Omental fat pad (tissue), 4 donors: ENCODE measurements around the gene SDK1. TPM values are rescaled to one million over a fixed set of nuclear protein-coding genes. Genes with fewer than 3 reads are reported as not detected.

Experiments used
- ATAC-seq: fragments of 150-250 bp; one replicate; pipeline ENCODE4 v1.9.1; 2016; ENCODE audit warnings: mild to moderate bottlenecking, moderate library complexity; ENCODE audit not compliant: low FRiP score
- DNase-seq: peaks from one replicate; pipeline ENCODE4 v3.0.0-alpha.2; 2019; ENCODE audit warnings: low spot score
- total RNA-seq, 4 donors: library from RNA; depleted of rRNA; stranded (reverse); fragments of >200 nt; gene quantifications; one replicate each; pipeline ENCODE4 v1.1.0, GENCODE V29; 2016
- TF ChIP-seq, protein P1 (sequence below), 3 donors: fragments of 450-650 bp; IDR thresholded peaks; one replicate each; pipeline ENCODE4 v1.5.1; 2016 to 2017; ENCODE audit warnings: antibody characterized with exemption in 3 of 3, mild to moderate bottlenecking in 3 of 3, moderate library complexity in 2 of 3

SDK1 gene
- total RNA-seq, 4 donors from 2014 or later, result 2.5 to 14.7 (median 5.4) TPM

DNA sequence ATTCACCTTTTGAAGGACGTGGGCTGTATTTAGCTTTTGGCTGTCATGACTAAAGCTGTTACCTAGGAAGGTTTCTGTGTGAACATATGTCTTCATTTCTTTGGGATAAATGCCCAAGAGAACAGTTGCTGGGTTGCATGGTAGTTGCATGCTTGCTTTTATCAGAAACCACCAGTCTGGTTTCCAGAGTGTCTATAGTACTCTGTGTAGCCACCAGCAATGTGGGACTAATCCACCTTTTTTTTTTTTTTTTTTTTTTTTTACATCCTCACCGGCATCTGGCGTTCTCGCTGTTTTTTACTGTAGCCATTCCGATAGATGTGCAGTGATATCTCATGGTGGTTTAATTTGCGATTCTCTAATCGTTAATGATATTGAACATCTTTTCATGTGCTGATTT lies 297.8 kb downstream of the SDK1 start:
- ATAC-seq (no peak), DNase-seq (no peak)
- TF ChIP-seq, protein P1, sequence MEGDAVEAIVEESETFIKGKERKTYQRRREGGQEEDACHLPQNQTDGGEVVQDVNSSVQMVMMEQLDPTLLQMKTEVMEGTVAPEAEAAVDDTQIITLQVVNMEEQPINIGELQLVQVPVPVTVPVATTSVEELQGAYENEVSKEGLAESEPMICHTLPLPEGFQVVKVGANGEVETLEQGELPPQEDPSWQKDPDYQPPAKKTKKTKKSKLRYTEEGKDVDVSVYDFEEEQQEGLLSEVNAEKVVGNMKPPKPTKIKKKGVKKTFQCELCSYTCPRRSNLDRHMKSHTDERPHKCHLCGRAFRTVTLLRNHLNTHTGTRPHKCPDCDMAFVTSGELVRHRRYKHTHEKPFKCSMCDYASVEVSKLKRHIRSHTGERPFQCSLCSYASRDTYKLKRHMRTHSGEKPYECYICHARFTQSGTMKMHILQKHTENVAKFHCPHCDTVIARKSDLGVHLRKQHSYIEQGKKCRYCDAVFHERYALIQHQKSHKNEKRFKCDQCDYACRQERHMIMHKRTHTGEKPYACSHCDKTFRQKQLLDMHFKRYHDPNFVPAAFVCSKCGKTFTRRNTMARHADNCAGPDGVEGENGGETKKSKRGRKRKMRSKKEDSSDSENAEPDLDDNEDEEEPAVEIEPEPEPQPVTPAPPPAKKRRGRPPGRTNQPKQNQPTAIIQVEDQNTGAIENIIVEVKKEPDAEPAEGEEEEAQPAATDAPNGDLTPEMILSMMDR (IDR thresholded peaks at IDR 0.05), result no peak

DNA sequence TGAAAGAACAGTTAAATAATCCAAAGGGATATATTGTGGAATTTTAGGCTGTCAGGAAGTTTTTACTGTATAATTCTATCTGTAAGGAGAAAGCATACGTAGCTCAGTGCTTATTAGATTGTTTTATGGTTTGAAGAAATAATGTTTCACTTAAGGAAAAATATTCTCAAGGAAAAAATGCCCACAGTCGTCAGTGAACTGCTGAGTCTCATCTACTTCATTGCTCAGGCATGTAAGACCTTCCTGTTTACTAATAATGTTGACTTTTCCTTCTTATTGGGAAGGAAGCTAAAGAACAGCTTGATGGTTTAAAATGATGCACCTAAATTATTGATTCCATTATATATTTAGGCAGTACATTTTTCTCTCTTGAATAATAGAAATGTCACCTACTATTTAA lies 304.2 kb downstream of the SDK1 start:
- no peak for ATAC-seq
- DNase-seq, result no peak
- TF ChIP-seq, protein P1 (IDR thresholded peaks at IDR 0.05), result no peak

DNA sequence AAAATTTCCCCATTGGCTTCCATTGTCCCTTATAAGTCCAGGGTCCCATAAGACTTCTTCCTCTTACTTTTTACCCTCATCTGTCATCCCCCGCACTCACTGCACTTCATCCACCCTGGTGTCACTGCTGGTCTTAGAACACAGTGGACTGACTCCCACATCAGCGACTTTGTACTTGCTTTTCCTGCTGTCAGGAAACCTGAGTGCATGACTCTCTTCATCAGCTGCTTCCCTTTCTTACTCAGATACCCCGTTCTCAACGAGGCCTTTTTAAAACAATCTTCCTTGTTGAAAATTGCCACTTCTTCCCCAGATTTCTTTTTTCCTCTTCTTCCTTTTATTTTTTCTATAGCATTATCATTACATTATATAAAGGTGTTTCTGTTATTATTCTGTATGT lies 305.4 kb downstream of the SDK1 start:
- TF ChIP-seq, protein P1 (IDR thresholded peaks at IDR 0.05), result no peak
- DNase-seq, result no peak
- no peak for ATAC-seq

DNA sequence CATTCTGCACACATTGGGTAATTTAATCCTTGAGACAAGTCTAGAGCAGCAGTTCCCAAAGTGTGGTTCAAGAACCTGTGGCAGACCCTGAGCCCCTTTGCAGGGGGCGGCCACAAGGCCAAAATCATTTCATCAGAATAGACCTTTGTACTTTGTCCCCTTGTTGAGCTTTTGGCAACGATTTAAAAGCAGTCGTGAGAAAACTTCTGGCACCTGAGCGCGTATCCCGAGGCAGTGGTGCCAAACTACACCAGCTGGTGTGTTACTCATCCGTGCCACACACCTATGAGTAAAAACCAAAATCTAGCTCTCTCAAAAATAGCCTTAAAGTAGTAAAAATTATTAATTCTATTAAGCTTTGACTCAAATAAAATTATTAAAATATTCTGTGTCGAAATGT lies 306.8 kb downstream of the SDK1 start:
- ATAC-seq (no peak), DNase-seq (no peak)
- TF ChIP-seq, protein P1 (IDR thresholded peaks at IDR 0.05), result no peak

DNA sequence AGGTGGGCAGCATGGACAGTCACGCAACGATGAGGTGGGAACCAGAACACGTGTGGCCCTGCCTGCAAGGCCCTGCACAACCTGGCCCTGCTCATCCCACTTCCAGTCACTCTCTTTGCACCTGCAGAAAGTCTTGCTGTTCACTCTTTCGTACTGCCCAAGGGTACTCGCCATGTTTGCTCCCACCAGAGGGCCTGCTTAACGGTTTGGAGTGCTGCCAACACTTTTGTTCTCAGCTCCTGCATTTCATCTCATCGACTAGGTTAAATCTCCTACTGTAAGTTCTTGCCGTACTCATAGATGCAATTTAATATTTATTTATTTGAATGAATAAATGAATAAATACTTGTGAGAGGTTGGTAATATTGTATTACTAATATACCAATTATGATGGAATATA lies 315.3 kb downstream of the SDK1 start:
- DNase-seq (no peak), ATAC-seq (no peak)
- TF ChIP-seq, protein P1 (IDR thresholded peaks at IDR 0.05), result no peak

DNA sequence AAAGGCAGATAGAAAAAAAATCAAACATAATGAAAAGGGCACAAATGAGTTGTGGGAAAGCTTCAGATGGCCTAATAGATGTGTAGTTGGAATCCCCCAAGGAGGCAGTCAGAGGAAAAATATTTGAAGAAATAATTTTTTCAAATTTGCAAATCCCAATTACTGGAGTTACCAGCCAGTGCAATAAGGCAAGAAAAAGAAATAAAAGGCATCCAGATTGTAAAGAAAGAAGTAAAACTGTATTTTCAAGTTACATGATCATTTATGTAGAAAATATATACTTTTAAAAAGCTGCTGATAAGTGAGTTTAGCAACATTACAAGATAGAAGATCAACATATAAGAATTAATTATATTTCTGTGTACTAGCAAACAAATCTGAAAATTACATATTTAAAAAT lies 329.0 kb downstream of the SDK1 start:
- ATAC-seq (no peak), DNase-seq (no peak)
- TF ChIP-seq, protein P1 (IDR thresholded peaks at IDR 0.05), result no peak

DNA sequence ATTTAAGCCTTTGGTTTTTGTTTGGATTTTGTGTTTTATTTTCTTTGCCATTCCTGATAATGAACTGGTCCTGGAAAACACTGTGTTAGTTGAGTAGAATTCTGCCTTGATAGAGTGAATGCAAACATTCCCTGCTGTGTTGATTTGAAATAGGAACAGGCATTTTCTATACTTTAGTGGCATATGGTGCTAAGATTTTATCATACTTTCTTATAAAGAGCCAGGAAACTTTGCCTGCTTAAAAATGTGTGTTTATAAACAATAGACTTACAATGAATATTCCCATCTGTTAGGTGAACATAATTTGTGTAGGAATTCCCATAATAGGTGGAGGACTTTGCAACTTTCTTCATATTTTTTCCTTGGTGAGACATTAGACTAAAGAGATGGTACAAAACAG lies 333.3 kb downstream of the SDK1 start:
- DNase-seq (no peak), ATAC-seq (no peak)
- TF ChIP-seq, protein P1 (IDR thresholded peaks at IDR 0.05), result no peak
